Measurements from ENCODE around the gene INTS2. TPM values are rescaled to one million over a fixed set of nuclear protein-coding genes. Genes with fewer than 3 reads are reported as not detected.
"Not testable (repeated sequence)": the region's sequence is repeated elsewhere in the genome, so short reads cannot be mapped to it uniquely, and the experiment has no call there.

The INTS2 gene
- total and polyA plus RNA-seq, 8 donors: 0.58 to 32.5 (median 3.4) TPM

DNA sequence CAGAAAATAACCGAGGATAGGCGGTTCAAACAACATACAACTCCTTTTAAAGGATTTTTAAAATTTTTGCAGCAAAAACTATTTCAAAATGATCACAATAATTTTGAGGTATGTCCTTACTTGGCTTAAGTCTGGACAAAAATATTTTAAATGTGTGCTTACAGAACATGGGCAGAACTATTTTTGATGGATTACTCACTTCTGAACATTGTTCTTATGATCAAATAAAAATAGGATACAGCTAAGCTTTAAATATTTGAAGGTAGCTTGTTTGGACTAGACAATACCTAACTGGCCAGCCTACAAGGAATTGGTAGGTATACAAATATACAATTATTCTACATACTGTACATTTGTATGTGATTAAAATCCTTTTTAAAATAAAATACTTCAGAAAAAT, 14.3 kb upstream of the INTS2 start:
- Histone ChIP-seq H3K4me1 (no peaks in the 10 kb centered on the region), H3K27me3 (no peaks in the 10 kb centered on the region), H3K27ac (no peak overlapping the region), H3K9me3 (no peaks in the 10 kb centered on the region), H3K36me3 (peaks cover 11 to 60% (median 43%) of the 10 kb centered on the region in 4 donors), H3K4me3 (no peak overlapping the region)
- no peak for DNase-seq
- TF ChIP-seq POLR2A (IDR thresholded peaks at IDR 0.05) (no peak), EP300 (IDR thresholded peaks at IDR 0.05) (no peak), POLR2AphosphoS5 (IDR thresholded peaks at IDR 0.05) (no peak)
- TF ChIP-seq, protein P1, sequence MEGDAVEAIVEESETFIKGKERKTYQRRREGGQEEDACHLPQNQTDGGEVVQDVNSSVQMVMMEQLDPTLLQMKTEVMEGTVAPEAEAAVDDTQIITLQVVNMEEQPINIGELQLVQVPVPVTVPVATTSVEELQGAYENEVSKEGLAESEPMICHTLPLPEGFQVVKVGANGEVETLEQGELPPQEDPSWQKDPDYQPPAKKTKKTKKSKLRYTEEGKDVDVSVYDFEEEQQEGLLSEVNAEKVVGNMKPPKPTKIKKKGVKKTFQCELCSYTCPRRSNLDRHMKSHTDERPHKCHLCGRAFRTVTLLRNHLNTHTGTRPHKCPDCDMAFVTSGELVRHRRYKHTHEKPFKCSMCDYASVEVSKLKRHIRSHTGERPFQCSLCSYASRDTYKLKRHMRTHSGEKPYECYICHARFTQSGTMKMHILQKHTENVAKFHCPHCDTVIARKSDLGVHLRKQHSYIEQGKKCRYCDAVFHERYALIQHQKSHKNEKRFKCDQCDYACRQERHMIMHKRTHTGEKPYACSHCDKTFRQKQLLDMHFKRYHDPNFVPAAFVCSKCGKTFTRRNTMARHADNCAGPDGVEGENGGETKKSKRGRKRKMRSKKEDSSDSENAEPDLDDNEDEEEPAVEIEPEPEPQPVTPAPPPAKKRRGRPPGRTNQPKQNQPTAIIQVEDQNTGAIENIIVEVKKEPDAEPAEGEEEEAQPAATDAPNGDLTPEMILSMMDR (IDR thresholded peaks at IDR 0.05): no peak
- WGBS, 5 donors: 89 to 96% (median 94%) methylated on average over 2 of the region's 2 CpGs
- intact Hi-C loops (cut with DNase I; ENCODE audit: low total_unique reads): no loop called here

- Histone ChIP-seq H3K9me3 (no peaks in the 10 kb centered on the region), H3K36me3 (peaks cover 7 to 22% (median 20%) of the 10 kb centered on the region in 4 donors), H3K4me3 (peak overlapping the region; percentile 62 to 82 (median 78)), H3K27ac (peak overlapping the region; percentile 87 to 91 (median 87)), H3K4me1 (peaks cover 8 to 25% (median 17%) of the 10 kb centered on the region in 4 donors), H3K27me3 (no peaks in the 10 kb centered on the region)
- 38 to 51% (median 47%) methylated on average over 4 of the region's 4 CpGs for WGBS, 5 donors
- TF ChIP-seq POLR2AphosphoS5 (IDR thresholded peaks at IDR 0.05) (no peak), EP300 (IDR thresholded peaks at IDR 0.05) (no peak), POLR2A (IDR thresholded peaks at IDR 0.05) (no peak)
- TF ChIP-seq, protein P1 (IDR thresholded peaks at IDR 0.05): no peak
- DNase-seq: no peak
- intact Hi-C loops (cut with DNase I; ENCODE audit: low total_unique reads): no loop called here
Observed at GRCh38 chr17:61928101-61928436, 287 bp upstream of the INTS2 start.

DNA sequence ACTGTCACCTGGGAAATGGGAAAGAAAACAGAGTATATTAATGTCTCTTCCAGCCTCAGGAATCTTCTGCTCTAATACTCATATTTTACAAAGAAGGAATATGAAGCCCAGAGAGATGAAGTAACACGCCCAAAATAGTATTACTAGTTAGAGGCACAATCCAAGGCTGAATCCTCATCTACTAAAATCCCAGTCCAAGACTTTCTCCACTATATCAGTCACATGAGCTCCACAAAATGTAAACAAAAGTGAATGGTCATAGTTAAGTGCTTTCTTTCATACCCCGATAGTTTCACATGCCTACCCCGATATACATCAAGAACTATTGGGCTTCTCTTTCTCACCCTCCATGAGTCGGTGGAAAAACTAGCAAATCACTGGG, 965 bp downstream of the INTS2 start:
- H3K27me3 ChIP-seq: no peaks in the 10 kb centered on the region
- peak in 1 of 2 donors; percentile 53 for DNase-seq
- intact Hi-C loops (cut with DNase I; ENCODE audit: low total_unique reads): no loop called here
- no peak for TF ChIP-seq POLR2AphosphoS5 (IDR thresholded peaks at IDR 0.05)
- TF ChIP-seq EP300 (IDR thresholded peaks at IDR 0.05): no peak
- TF ChIP-seq, protein P1 (IDR thresholded peaks at IDR 0.05): no peak
- no peak for TF ChIP-seq POLR2A (IDR thresholded peaks at IDR 0.05)
- 4 to 9% (median 6%) methylated on average over 4 of the region's 4 CpGs for WGBS, 5 donors
- peak overlapping the region; percentile 87 to 91 (median 87) for H3K27ac ChIP-seq
- H3K9me3 ChIP-seq: no peaks in the 10 kb centered on the region
- peaks cover 7 to 31% (median 30%) of the 10 kb centered on the region in 4 donors for H3K36me3 ChIP-seq
- H3K4me3 ChIP-seq: peak overlapping the region; percentile 62 to 82 (median 78)
- H3K4me1 ChIP-seq: peaks cover 8 to 25% (median 17%) of the 10 kb centered on the region in 4 donors

GRCh38 chr17:61915162-61915561, 12.6 kb downstream of the INTS2 start:
- H3K9me3 ChIP-seq; H3K4me1 ChIP-seq; H3K27ac ChIP-seq; DNase-seq; intact Hi-C loops (cut with DNase I; ENCODE audit: low total_unique reads); H3K27me3 ChIP-seq; H3K4me3 ChIP-seq: not testable (repeated sequence)
- WGBS, 5 donors: 92 to 98% (median 97%) methylated on average over 15 of the region's 15 CpGs
- H3K36me3 ChIP-seq: peaks cover 19 to 77% (median 72%) of the 10 kb centered on the region in 4 donors

DNA sequence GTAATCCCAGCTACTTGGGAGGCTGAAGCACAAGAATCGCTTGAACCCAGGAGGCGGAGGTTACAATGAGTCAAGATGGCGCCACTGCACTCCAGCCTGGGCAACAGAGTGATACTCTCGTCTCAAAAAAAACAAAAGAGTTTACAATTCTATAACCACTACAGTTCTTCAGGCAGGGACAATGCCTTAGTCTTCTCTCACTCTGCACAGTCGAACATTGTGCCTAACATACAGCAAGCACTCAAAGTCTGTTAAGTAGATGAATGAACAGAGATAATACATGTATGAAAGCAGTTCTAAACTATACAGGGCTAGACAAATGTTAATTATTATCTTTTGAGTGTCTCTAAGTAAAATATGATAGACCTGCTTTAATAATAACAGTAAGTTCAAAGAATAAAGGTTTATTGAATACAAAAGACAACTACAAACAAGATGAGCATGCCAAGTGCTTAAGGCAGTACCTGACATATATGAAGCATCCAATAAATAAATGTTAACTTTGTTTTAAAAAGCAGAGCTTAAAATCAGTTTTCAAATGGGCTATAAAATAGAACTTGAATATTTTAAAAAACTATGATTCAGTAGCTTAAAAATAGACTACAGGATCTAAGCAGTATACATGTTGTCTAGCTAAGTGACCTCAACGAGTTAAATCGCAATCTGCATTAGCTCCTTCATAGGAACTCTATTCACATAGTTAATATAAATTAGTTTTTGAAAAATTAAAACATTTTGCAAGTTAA, 19.3 kb downstream of the INTS2 start:
- DNase-seq: no peak
- no peak overlapping the region for H3K27ac ChIP-seq
- no peak overlapping the region for H3K4me3 ChIP-seq
- H3K4me1 ChIP-seq: no peaks in the 10 kb centered on the region
- intact Hi-C loops (cut with DNase I; ENCODE audit: low total_unique reads): no loop called here
- WGBS, 5 donors: 92 to 97% (median 93%) methylated on average over 7 of the region's 7 CpGs
- H3K9me3 ChIP-seq: no peaks in the 10 kb centered on the region
- no peaks in the 10 kb centered on the region for H3K27me3 ChIP-seq
- TF ChIP-seq, protein P1 (IDR thresholded peaks at IDR 0.05): no peak
- TF ChIP-seq POLR2A (IDR thresholded peaks at IDR 0.05): no peak
- TF ChIP-seq EP300 (IDR thresholded peaks at IDR 0.05): no peak
- no peak for TF ChIP-seq POLR2AphosphoS5 (IDR thresholded peaks at IDR 0.05)
- H3K36me3 ChIP-seq: peaks cover 25 to 90% (median 88%) of the 10 kb centered on the region in 4 donors

All from stomach (tissue), 9 donors.